ENCODE results near the gene PGLYRP2. TPM values are rescaled to one million over a fixed set of nuclear protein-coding genes. Genes with fewer than 3 reads are reported as not detected.
A peak's percentile ranks its signal among the peaks of the same experiment; 100 is the strongest.

Gene PGLYRP2
- total and polyA plus RNA-seq, 9 of the 15 experiments (the other 6 are each of a cell fraction or from before 2014, with no cell fraction given): not detected

DNA sequence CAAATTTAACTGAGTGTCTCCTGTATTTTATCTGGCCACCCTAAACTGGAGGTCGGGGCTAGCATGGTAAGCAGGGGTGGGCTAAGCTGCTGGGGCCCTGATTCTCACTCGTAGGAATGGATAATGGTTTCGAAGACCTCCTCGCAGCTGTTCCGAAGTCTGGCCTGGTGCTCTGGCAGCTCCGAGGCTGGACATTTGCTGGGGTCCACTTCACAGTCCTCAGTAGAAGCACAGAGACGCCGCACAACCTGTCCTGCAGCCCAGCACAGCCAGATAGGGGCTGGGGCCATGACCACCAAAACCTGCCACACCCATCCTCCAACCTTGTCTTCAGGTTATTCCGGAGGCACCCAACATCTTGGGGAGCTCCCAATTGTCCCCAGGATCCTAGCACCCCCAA is 23.3 kb downstream of the PGLYRP2 start:
- H3K36me3 ChIP-seq (ENCODE audit: control insufficient read depth, insufficient read depth, low read length): no peaks in the 10 kb centered on the region
- no TSS peak for BruUV-seq (replicated peaks)
- no peaks in the 10 kb centered on the region for H3K9me3 ChIP-seq (replicated peaks; ENCODE audit: control insufficient read depth, insufficient read depth, low read depth, low read length)
- intact Hi-C loops (cut with micrococcal nuclease): no loop called here
- H2AFZ ChIP-seq (ENCODE audit: low read depth, low read length): no peak overlapping the region
- ChIA-PET POLR2A (interaction anchor here (0.6 to 1.0 kb wide), 2 partner anchors 19 to 34 kb away, joined by 3 to 5 read pairs; no protein-coding TSS in a partner anchor), CTCF (ENCODE audit: low intra/inter-chr PET ratio) (no interaction called here)
- H3K4me3 ChIP-seq: no peak overlapping the region
- in situ Hi-C loops (cut with MboI): no loop called here
- H3K79me2 ChIP-seq (ENCODE audit: control insufficient read depth, insufficient read depth, low read length): no peaks in the 10 kb centered on the region
- no peak overlapping the region for H3K4me2 ChIP-seq (ENCODE audit: insufficient read depth, low read length)
- no peak for DNase-seq (ENCODE audit: extremely low read depth in 1 of 4, low spot score in 3 of 4)
- FAIRE-seq: no peak
- 0 out of 2 replicates have a peak, but pooled peaks cover 2% of the 10 kb centered on the region for H4K20me1 ChIP-seq (replicated peaks; ENCODE audit: control insufficient read depth, insufficient read depth, low read length)
- H3K27ac ChIP-seq (ENCODE audit: extremely low read depth, low read depth, low read length): no peak overlapping the region
- peak overlapping the region in 1 of 2 experiments; percentile 15; a peak in 1 of 4 replicates for H3K9ac ChIP-seq (ENCODE audit: insufficient read depth in 1 of 2, low read depth in 2 of 2, low read length in 2 of 2)
- peaks cover 0 to 5% of the 10 kb centered on the region in 2 experiments; a peak in 2 of 5 replicates for H3K27me3 ChIP-seq (ENCODE audit: control insufficient read depth in 2 of 2, insufficient read depth in 2 of 2, low read length in 2 of 2)
- no peaks in the 10 kb centered on the region for H3K9me1 ChIP-seq (ENCODE audit: control insufficient read depth, insufficient read depth, low read length)
- WGBS (ENCODE audit: insufficient coverage, low coverage, missing lambda C conversion rate): 29% methylated on average over 9 of the region's 9 CpGs
- ATAC-seq: no peak
- TF ChIP-seq LEF1 (IDR thresholded peaks at IDR 0.05): no peak
- no peak for TF ChIP-seq ZNF551 (CRISPR knock-in tag; IDR thresholded peaks at IDR 0.05)
- no peak for TF ChIP-seq ZNF146 (CRISPR knock-in tag; IDR thresholded peaks at IDR 0.05; ENCODE audit: unreplicated experiment)
- TF ChIP-seq KDM5B (IDR thresholded peaks at IDR 0.05; ENCODE audit: insufficient replicate concordance, low read depth, low read length): no peak
- TF ChIP-seq PRMT5 (CRISPR knock-in tag; IDR thresholded peaks at IDR 0.05): no peak
- no peak for TF ChIP-seq CREB1 (IDR thresholded peaks at IDR 0.05)
- TF ChIP-seq CREB1 (CRISPR knock-in tag; IDR thresholded peaks at IDR 0.05): no peak
- no peak for TF ChIP-seq ZNF668 (CRISPR knock-in tag; IDR thresholded peaks at IDR 0.05)
- no peak for TF ChIP-seq ZNF507 (tag; conservative IDR thresholded peaks at IDR 0.05)
- no peak for TF ChIP-seq ZFP30 (CRISPR knock-in tag; IDR thresholded peaks at IDR 0.05; ENCODE audit: borderline replicate concordance)
- no peak for TF ChIP-seq ARID1B (IDR thresholded peaks at IDR 0.05)
- TF ChIP-seq ZNF79 (CRISPR knock-in tag; IDR thresholded peaks at IDR 0.05; ENCODE audit: low read depth): no peak
- TF ChIP-seq TOE1 (IDR thresholded peaks at IDR 0.05; ENCODE audit: borderline replicate concordance): no peak
- no peak for TF ChIP-seq TOE1 (CRISPR knock-in tag; IDR thresholded peaks at IDR 0.05; ENCODE audit: borderline replicate concordance, low read depth)
- no peak for TF ChIP-seq RBM25 (IDR thresholded peaks at IDR 0.05; ENCODE audit: low read depth, low read length, severe bottlenecking)
- TF ChIP-seq, protein P1, sequence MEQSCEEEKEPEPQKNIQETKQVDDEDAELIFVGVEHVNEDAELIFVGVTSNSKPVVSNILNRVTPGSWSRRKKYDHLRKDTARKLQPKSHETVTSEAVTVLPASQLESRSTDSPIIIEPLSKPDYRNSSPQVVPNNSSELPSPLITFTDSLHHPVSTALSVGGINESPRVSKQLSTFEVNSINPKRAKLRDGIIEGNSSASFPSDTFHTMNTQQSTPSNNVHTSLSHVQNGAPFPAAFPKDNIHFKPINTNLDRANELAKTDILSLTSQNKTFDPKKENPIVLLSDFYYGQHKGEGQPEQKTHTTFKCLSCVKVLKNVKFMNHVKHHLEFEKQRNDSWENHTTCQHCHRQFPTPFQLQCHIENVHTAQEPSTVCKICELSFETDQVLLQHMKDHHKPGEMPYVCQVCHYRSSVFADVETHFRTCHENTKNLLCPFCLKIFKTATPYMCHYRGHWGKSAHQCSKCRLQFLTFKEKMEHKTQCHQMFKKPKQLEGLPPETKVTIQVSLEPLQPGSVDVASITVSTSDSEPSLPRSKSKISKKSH (CRISPR knock-in tag; IDR thresholded peaks at IDR 0.05): no peak
- TF ChIP-seq MCM5 (IDR thresholded peaks at IDR 0.05; ENCODE audit: low read depth): no peak
- TF ChIP-seq, protein P2, sequence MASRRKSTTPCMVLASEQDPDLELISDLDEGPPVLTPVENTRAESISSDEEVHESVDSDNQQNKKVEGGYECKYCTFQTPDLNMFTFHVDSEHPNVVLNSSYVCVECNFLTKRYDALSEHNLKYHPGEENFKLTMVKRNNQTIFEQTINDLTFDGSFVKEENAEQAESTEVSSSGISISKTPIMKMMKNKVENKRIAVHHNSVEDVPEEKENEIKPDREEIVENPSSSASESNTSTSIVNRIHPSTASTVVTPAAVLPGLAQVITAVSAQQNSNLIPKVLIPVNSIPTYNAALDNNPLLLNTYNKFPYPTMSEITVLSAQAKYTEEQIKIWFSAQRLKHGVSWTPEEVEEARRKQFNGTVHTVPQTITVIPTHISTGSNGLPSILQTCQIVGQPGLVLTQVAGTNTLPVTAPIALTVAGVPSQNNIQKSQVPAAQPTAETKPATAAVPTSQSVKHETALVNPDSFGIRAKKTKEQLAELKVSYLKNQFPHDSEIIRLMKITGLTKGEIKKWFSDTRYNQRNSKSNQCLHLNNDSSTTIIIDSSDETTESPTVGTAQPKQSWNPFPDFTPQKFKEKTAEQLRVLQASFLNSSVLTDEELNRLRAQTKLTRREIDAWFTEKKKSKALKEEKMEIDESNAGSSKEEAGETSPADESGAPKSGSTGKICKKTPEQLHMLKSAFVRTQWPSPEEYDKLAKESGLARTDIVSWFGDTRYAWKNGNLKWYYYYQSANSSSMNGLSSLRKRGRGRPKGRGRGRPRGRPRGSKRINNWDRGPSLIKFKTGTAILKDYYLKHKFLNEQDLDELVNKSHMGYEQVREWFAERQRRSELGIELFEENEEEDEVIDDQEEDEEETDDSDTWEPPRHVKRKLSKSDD (conservative IDR thresholded peaks at IDR 0.05; ENCODE audit: low read length): no peak
- TF ChIP-seq, protein P3, sequence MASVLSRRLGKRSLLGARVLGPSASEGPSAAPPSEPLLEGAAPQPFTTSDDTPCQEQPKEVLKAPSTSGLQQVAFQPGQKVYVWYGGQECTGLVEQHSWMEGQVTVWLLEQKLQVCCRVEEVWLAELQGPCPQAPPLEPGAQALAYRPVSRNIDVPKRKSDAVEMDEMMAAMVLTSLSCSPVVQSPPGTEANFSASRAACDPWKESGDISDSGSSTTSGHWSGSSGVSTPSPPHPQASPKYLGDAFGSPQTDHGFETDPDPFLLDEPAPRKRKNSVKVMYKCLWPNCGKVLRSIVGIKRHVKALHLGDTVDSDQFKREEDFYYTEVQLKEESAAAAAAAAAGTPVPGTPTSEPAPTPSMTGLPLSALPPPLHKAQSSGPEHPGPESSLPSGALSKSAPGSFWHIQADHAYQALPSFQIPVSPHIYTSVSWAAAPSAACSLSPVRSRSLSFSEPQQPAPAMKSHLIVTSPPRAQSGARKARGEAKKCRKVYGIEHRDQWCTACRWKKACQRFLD (CRISPR knock-in tag; IDR thresholded peaks at IDR 0.05): no peak
- no peak for TF ChIP-seq RBM34 (IDR thresholded peaks at IDR 0.05; ENCODE audit: borderline replicate concordance, insufficient read depth, low read length)
- peaks cover 15 to 42% of the 10 kb centered on the region in 2 experiments; a peak in 4 of 5 replicates for H3K4me1 ChIP-seq (replicated peaks in 1 of 2; ENCODE audit: control insufficient read depth in 2 of 2, insufficient read depth in 2 of 2, low read length in 2 of 2)
